HG03460 (cell line): ENCODE results near the gene HPGD.
A peak's percentile ranks its signal among the peaks of the same experiment; 100 is the strongest.

Experiments
- ATAC-seq: cut with Tn5 transposase; IDR thresholded peaks from one replicate; pipeline ENCODE4 v1.9.1; 2021; ENCODE audit not compliant: unreplicated experiment

The HPGD gene

DNA sequence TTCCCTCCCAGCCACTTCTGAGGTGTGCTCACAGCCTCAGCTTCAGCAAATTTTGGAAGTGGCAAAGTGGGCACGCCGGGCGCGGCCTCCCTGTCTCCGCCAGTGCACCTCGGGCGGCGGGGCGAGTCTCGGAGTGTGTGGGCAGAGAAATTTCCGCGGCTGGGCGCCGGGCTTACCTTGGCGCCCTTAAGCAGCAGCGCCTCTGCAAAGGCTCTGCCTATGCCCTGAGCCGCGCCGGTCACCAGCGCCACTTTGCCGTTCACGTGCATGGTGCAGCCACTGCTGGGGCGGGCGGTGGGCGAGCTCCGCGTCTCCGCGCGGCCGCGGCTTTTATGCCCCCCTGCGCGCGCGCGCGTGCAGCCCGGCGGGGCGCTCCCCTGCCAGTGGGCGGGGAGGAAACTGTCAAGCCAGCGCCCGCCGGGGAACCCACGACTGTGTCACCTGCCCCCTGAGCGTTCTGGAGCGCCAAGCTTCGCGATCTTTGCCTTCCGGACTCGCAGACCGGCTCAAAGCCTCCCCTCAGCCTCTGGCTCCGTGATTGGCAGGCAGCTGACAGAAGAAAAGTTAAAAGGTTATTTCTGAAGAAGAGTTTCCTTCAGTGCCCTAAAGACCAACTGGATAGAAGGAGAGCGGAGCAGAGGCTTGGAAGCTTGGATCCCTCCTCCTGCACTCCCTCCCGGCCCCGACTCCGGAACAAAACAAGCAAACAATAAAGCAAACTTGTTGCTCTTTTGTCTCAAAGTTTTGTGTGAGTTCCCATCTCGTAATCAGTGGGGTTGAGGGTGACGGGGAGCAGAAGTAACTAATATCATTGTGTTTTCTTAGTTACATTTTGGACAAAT lies at the start of gene HPGD:
Gene HPGD (minus strand): TSS at position 306 of the 842 bp plus-strand sequence. CDS start 37 bp downstream, at position 269.
- ATAC-seq: peak; percentile 76

- ATAC-seq: no peak
Observed at GRCh38 chr4:174564529-174564928, 42.2 kb upstream of the HPGD start.

- no peak for ATAC-seq
Observed at GRCh38 chr4:174563399-174563798, 41.1 kb upstream of the HPGD start.

DNA sequence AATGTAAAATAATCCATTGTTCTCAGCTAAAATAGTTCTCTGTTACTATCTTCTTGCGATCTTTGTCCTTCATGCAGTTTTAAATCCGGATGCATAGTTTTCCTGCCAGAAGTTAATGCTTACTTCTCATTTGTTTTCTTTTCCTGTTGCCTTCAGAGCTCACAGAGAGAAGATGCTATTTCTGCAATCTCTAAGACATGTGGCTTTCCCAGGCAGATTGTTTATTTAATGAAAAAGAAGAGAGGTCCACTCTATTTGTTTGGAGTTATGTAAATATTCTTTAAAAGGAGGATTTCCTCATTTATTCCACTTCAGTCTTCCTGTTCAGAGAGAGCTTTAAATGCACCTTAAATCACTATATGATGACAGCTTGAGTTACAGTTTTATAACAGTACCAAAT lies 39.3 kb upstream of the HPGD start:
- ATAC-seq: no peak

- no peak for ATAC-seq
Observed at GRCh38 chr4:174559894-174560293, 37.6 kb upstream of the HPGD start.

GRCh38 chr4:174555789-174556630 lies 33.7 kb upstream of the HPGD start:
- no peak for ATAC-seq

DNA sequence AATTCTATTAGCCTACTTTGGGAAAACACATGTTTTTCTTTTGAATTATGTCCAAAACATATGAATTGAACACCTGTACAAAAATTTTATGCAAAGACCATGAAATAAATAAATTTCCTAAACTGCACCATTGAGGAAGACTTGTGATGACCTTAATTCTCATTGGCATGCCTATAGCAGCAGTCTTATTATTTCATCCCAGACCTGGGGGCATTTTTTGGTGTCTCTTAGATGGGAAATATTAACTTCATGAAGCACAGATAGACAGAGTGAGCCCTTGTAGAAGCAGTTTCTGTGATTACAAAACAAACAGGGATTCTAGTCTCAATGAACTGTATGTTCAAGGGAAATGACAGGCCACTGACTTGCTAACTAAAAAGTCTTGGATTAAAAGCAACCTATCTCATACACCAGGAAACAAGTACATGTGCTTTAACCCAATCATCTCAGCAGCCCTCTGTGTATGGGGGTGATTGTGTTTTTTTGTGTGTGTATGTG lies 32.0 kb upstream of the HPGD start:
- no peak for ATAC-seq

DNA sequence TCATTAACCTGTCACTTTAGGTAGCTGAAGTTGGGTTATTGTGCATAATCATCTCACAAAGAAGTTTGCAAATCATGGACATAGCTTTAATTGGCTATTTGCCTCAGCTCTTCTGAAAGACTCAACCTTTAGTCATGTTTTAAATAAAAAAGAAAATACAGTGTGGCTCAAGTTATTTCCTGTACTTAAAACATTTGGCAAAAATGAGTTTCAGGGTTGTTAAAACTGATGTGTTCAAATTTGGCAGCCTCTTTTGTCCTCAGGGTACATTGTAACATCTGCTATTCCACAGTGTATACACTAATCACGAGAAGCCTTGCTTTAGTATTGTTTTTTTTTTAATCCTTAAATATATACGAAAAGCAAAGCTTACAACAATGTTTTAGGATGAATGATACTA lies 31.5 kb upstream of the HPGD start:
- no peak for ATAC-seq

- ATAC-seq: no peak
Observed at GRCh38 chr4:174553031-174553430, 30.7 kb upstream of the HPGD start.

GRCh38 chr4:174550541-174550940 lies 28.3 kb upstream of the HPGD start:
- no peak for ATAC-seq

GRCh38 chr4:174549721-174550120 lies 27.4 kb upstream of the HPGD start:
- ATAC-seq: no peak

- ATAC-seq: no peak
Observed at GRCh38 chr4:174545268-174545667, 23.0 kb upstream of the HPGD start.

GRCh38 chr4:174544496-174544895 lies 22.2 kb upstream of the HPGD start:
- ATAC-seq: no peak

DNA sequence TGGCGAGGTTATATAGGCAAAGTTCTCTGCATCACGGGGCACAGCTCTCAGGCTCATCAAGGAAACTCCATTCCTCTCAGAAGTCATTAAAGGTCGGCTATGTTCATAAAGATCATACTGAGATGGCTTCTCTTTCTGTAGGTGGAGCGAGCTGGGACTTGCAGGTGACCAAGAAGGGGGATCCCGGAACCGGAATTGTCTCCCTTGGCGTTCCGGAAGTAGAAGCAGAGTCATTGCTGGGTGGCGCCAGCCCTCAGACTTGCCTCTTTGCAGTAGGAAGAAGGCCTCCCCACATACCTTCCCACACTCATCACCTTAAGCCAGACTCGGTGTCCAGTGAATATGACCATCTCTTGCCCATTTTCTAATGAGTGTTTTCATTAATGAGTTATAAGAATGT lies 17.9 kb upstream of the HPGD start:
- ATAC-seq: no peak

- ATAC-seq: no peak
Observed at GRCh38 chr4:174539571-174539970, 17.3 kb upstream of the HPGD start.

DNA sequence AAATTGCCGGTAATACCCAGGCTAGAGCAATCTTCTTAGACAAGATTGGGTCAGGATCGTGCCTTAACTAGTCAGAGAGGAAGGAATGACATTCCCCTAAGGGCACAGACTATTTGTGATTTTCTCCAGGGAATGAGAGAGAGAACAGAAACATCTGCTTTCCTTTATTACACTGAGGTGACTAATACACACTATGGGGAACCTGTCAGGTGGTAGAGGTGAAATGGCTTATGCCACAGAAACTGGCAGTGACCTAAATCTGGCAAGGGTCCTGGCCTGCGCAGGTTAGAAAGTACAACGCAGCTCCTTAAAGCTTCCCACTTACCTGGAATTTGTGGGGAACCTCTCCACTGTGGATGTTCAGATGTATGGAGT lies 16.6 kb upstream of the HPGD start:
- no peak for ATAC-seq

GRCh38 chr4:174538123-174538875 lies 16.0 kb upstream of the HPGD start:
- peak; percentile 98 for ATAC-seq

DNA sequence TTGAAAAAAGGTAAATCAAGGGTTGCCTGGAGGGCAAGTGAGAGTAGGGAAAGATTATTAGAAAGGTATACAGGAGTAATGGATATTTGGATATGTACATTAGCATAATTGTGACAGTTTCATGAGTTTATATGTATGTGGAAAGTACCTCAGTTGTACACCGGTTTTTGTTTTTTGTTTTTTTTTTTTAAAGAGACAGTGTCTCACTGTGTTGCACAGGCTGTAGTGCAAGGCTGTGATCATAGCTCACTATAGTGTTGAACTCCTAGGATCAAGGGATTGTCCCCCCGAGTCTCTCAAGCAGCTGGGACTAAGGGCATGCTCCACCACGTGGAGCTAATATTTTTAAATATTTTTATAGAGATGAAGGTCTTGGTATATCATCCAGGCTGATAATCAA lies 15.3 kb upstream of the HPGD start:
- peak; percentile 18 for ATAC-seq

DNA sequence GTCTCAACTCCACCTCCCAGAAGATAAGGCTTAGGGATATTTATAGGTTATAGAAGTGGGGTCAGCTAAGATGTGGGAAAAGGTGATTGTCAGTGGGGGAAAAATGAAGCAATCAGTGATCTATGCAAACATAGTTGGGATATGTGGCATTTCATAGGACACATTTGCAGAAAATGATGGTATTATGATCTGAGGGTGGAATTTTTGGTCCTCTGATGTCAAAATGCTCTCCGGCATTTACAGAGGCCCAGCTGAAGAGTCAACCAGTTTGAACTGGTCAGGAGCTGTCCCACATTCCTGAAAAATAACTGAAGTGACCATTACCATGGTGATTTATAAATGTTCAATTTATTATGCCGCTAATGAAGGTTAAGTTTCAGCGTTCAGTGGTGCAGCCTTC lies 12.2 kb upstream of the HPGD start:
- no peak for ATAC-seq

DNA sequence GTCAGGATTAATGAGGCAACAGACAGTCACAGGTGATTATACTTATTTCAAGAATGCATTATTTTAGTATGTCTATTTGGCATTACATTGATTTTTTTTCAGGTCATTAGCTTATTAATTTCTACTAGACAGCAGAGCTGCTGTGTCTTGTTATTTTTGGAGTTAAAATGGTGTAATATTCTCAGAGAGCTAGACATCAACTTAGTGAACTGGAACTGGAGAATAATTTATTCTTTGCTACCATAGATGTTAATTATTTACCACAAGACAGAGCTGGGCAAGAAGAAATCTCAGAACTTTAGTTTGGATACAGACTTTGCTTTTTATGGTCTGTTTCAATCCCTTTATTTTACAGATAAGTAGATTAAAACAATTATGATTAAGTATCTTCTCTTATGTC lies 10.2 kb upstream of the HPGD start:
- no peak for ATAC-seq

- no peak for ATAC-seq
Observed at GRCh38 chr4:174531486-174531885, 9.2 kb upstream of the HPGD start.
